Gastroesophageal sphincter (tissue), 4 donors: ENCODE measurements around the gene SLC39A3. TPM values are rescaled to one million over a fixed set of nuclear protein-coding genes. Genes with fewer than 3 reads are reported as not detected.

Experiments
- ATAC-seq: fragments of 150-250 bp; one replicate; pipeline ENCODE4 v1.9.1; 2016; ENCODE audit warnings: mild to moderate bottlenecking, moderate library complexity
- H3K27ac ChIP-seq, 4 donors: fragments of 200-600 bp; sonication (generic) in 3 of 4; 1 replicate in 3 of 4; 2 replicates in 1 of 4; pipeline ENCODE4 v1.5.1; 2016 to 2019
- H3K27me3 ChIP-seq: fragments of 200-600 bp; sonication (generic); one replicate; pipeline ENCODE4 v1.5.1; 2019
- H3K36me3 ChIP-seq, 2 donors: fragments of 200-600 bp; sonication (generic); one replicate each; pipeline ENCODE4 v1.5.1; 2019; ENCODE audit warnings: control low read depth in 1 of 2
- H3K4me1 ChIP-seq, 3 donors: fragments of 200-600 bp; sonication (generic); 1 replicate in 2 of 3; 2 replicates in 1 of 3; pipeline ENCODE4 v1.5.1; 2016 to 2019; ENCODE audit warnings: control low read depth in 2 of 3
- H3K4me3 ChIP-seq, 2 donors: fragments of 200-600 bp; sonication (generic); one replicate each; pipeline ENCODE4 v1.5.1; 2019; ENCODE audit warnings: mild to moderate bottlenecking in 1 of 2, moderate library complexity in 1 of 2
- H3K9me3 ChIP-seq, 3 donors: fragments of 200-600 bp; sonication (generic); one replicate each; pipeline ENCODE4 v1.5.1; 2017 to 2019; ENCODE audit warnings: control low read depth in 2 of 3
- EP300 ChIP-seq: sonication (generic); formaldehyde crosslinking; IDR thresholded peaks from one replicate; pipeline ENCODE4 v1.6.1; 2017; ENCODE audit warnings: antibody characterized with exemption, mild to moderate bottlenecking
- POLR2A ChIP-seq, 2 donors: fragments of 450-650 bp; IDR thresholded peaks; one replicate each; pipeline ENCODE4 v1.6.1; 2017; ENCODE audit warnings: antibody characterized with exemption in 2 of 2, mild to moderate bottlenecking in 2 of 2, moderate library complexity in 1 of 2
- POLR2AphosphoS5 ChIP-seq: sonication (generic); formaldehyde crosslinking; IDR thresholded peaks from one replicate; pipeline ENCODE4 v1.6.1; 2017; ENCODE audit warnings: antibody characterized with exemption
- WGBS, 2 donors: methylation state at CpG; one replicate each; pipeline ENCODE4 v1.1.5; 2018; ENCODE audit warnings: low coverage in 1 of 2; 5-methylcytosine and 5-hydroxymethylcytosine counted together
- total RNA-seq, 4 donors: library from RNA; depleted of rRNA; stranded (reverse); fragments of >200 nt; gene quantifications; one replicate each; pipeline ENCODE4 v1.1.0, GENCODE V29; 2016
- TF ChIP-seq, protein P1 (sequence below), 4 experiments: fragments of 200-600 bp in 2 of 4; fragments of 450-650 bp in 2 of 4; sonication (generic) in 1 of 4; IDR thresholded peaks; one replicate each; pipeline ENCODE4 v1.5.1; 2017 to 2019; ENCODE audit warnings: antibody characterized with exemption in 4 of 4, mild to moderate bottlenecking in 2 of 4, moderate library complexity in 2 of 4

SLC39A3 gene
- total RNA-seq, 4 donors from 2014 or later = 26.3 to 42.7 (median 30.7) TPM

DNA sequence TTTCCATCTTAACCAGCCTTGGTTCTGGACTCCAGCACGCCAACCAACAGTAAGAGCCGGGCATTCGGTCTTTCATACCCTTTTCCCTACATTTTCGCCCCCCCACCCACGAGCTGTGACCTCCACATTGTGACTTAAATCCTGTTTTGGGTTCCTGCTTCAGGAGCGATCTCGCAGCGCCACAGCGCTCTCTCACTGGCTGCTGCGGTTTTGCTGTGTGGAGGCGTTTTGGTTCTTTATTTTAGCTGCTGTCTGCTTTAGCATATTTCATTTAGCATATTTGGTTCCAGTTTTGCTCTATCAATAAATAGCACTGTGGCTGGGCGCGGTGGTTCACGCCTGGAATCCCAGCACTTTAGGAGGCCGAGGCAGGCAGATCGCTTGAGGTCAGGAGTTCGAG is 19.5 kb upstream of the SLC39A3 start:
- TF ChIP-seq, protein P1, sequence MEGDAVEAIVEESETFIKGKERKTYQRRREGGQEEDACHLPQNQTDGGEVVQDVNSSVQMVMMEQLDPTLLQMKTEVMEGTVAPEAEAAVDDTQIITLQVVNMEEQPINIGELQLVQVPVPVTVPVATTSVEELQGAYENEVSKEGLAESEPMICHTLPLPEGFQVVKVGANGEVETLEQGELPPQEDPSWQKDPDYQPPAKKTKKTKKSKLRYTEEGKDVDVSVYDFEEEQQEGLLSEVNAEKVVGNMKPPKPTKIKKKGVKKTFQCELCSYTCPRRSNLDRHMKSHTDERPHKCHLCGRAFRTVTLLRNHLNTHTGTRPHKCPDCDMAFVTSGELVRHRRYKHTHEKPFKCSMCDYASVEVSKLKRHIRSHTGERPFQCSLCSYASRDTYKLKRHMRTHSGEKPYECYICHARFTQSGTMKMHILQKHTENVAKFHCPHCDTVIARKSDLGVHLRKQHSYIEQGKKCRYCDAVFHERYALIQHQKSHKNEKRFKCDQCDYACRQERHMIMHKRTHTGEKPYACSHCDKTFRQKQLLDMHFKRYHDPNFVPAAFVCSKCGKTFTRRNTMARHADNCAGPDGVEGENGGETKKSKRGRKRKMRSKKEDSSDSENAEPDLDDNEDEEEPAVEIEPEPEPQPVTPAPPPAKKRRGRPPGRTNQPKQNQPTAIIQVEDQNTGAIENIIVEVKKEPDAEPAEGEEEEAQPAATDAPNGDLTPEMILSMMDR (IDR thresholded peaks at IDR 0.05) = no peak
- TF ChIP-seq POLR2AphosphoS5 (no peak), EP300 (no peak), POLR2A (IDR thresholded peaks at IDR 0.05) (no peak)
- no peak overlapping the region for H3K27ac ChIP-seq
- H3K27me3 ChIP-seq = no peaks in the 10 kb centered on the region
- no peak for ATAC-seq
- H3K9me3 ChIP-seq = no peaks in the 10 kb centered on the region
- H3K36me3 ChIP-seq = peaks cover 0 to 100% of the 10 kb centered on the region in 2 donors
- H3K4me3 ChIP-seq = no peak overlapping the region
- 84 to 87% methylated on average over 10 to 11 of the region's 17 CpGs for WGBS, 2 donors
- H3K4me1 ChIP-seq = no peaks in the 10 kb centered on the region

DNA sequence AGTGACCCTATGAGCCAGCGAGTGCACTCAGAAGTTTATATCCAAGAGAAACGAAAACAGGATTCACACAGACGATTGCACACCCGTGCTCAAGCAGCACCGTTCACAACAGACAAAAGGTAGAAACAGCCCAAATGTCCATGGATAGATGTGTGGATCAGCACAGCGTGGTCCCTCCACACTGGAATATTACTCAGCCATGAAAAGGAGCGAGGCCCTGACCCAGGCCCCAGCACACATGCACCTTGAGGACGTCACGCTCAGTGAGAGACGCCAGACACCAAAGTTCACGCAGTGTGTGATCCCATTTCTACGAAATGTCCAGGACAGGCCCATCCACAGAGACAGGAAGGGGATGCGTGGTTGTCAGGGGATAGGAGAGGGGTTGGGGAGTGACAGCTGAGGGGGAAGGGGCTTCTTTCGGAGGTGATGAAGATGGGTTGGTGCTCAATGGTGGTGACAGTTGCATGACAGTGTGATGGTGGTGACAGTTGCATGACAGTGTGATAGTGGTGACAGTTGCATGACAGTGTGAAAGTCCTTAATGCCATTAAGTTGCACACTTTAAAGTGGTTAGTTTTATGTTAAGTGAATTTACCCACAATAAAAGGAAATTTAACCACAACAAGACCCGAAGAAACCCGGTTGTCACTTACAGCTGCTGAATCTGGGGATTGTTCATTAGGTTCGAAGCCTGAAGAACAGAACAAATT is 18.9 kb upstream of the SLC39A3 start:
- Histone ChIP-seq H3K27me3 (no peaks in the 10 kb centered on the region), H3K9me3 (no peaks in the 10 kb centered on the region), H3K36me3 (peaks cover 0 to 100% of the 10 kb centered on the region in 2 donors), H3K4me3 (no peak overlapping the region), H3K27ac (no peak overlapping the region), H3K4me1 (no peaks in the 10 kb centered on the region)
- 87 to 93% methylated on average over 8 to 15 of the region's 17 CpGs for WGBS, 2 donors
- TF ChIP-seq, protein P1 (IDR thresholded peaks at IDR 0.05) = no peak
- TF ChIP-seq POLR2A (IDR thresholded peaks at IDR 0.05) (no peak), EP300 (no peak), POLR2AphosphoS5 (no peak)
- ATAC-seq = no peak

DNA sequence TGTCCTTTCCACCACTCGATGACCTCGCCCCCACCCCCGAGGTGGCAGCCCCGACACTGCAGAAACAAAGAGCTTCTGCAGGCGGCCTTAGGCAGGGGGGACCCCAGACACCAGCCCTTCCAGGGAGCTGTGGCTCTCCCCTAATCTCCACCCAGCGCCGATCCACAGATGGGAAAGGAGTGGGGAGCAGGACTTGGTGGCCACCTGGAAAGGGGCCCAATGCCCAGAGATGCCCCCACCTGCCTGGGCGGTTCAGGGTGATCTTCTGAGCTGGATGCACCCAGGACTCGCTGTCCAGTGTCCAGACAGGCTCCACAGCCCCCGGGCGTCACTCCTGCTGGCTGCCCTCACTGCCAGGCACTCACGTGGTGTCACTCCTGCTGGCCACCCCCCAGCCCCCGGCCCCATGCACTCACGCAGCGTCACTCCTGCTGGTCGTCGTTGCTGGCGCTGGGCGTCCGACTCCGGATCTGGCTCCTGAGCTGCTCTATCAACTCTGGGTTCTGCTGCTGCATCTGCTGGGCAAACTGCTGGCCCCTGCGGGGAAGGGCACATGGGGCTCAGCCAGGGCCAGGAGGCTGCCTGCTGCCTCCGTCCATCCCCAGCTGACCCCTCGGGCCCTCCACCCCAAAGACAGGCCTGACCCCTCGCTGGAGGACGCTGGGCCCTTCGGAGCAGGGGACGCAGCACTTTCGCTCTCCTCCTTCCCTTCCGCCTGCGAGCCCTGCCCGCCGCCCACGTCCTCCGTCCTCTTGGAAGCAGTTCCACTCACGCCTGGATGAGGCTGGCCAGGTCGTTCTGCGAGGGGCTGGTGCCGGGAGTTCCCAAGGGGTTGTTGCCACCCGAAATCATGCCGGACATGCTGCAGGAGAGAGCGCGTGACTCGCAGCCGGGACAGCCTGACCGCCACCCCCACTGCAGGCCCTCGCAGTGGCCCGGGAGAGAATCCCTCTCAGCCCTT is 17.4 kb upstream of the SLC39A3 start:
- 88 to 98% methylated on average over 10 to 13 of the region's 48 CpGs for WGBS, 2 donors
- no peaks in the 10 kb centered on the region for H3K9me3 ChIP-seq
- peaks cover 0 to 90% of the 10 kb centered on the region in 2 donors for H3K36me3 ChIP-seq
- no peaks in the 10 kb centered on the region for H3K27me3 ChIP-seq
- no peak for ATAC-seq
- no peak overlapping the region for H3K4me3 ChIP-seq
- no peak overlapping the region for H3K27ac ChIP-seq
- TF ChIP-seq EP300 = no peak
- no peaks in the 10 kb centered on the region for H3K4me1 ChIP-seq

DNA sequence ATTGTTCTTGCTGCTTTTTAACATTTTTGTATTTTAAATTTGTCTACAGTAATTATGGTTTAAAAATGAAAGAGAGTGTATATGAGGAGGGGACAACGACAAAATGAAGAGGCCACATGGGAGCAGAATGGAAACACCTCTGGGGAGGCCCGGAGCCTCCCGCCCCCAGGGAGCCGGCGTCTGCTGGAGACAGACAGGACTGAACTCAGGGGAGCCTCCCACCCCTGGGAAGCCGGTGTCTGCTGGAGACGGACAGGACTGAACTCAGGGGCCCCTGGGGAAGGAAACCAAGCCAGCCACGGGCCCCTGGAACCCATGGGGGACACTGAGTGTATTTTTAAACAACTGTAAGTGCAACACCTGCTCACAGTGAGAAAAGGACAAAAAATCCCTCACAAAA is 16.7 kb upstream of the SLC39A3 start:
- Histone ChIP-seq H3K4me3 (no peak overlapping the region), H3K9me3 (no peaks in the 10 kb centered on the region), H3K4me1 (no peaks in the 10 kb centered on the region), H3K27me3 (no peaks in the 10 kb centered on the region), H3K27ac (no peak overlapping the region), H3K36me3 (peaks cover 0 to 83% of the 10 kb centered on the region in 2 donors)
- ATAC-seq = no peak
- WGBS, 2 donors = 67 to 79% methylated on average over 1 to 8 of the region's 8 CpGs
- TF ChIP-seq, protein P1 (IDR thresholded peaks at IDR 0.05) = no peak
- no peak for TF ChIP-seq POLR2A (IDR thresholded peaks at IDR 0.05)
- TF ChIP-seq POLR2AphosphoS5 = no peak
- no peak for TF ChIP-seq EP300

DNA sequence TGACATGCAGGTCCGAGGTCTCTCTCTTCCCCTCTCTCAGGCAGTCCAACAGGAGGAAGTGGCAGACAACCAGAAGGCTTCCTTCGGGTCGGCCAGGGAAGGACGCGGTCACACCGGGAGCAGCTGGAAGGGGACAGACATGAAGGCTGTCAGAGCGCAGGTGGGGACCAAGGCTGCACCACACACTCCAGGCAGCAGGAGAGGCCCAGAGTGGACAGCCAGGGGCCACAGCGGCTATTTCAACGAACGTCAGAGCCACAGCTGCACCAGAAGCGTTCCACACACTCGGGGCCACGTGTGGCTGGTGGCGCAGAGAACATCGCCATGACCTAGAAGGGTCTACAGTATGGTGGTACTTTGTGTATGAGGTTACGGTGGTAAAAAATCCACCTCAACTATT is 16.0 kb upstream of the SLC39A3 start:
- no peak overlapping the region for H3K4me3 ChIP-seq
- H3K9me3 ChIP-seq = no peaks in the 10 kb centered on the region
- H3K4me1 ChIP-seq = no peaks in the 10 kb centered on the region
- peaks cover 0 to 76% of the 10 kb centered on the region in 2 donors for H3K36me3 ChIP-seq
- WGBS, 2 donors = 72 to 80% methylated on average over 4 to 7 of the region's 16 CpGs
- H3K27me3 ChIP-seq = no peaks in the 10 kb centered on the region
- no peak overlapping the region for H3K27ac ChIP-seq
- no peak for TF ChIP-seq POLR2AphosphoS5
- no peak for TF ChIP-seq POLR2A (IDR thresholded peaks at IDR 0.05)
- no peak for TF ChIP-seq EP300
- TF ChIP-seq, protein P1 (IDR thresholded peaks at IDR 0.05) = no peak
- ATAC-seq = no peak
